Astrocyte of the hippocampus (primary cell): ENCODE data around the gene KLRC2.
"Not testable (repeated sequence)": the region's sequence is repeated elsewhere in the genome, so short reads cannot be mapped to it uniquely, and the experiment has no call there.

Source experiments
- DNase-seq: peaks from one replicate; pipeline ENCODE4 v3.0.0; 2011; ENCODE audit warnings: low read depth, low spot score

The KLRC2 gene

DNA sequence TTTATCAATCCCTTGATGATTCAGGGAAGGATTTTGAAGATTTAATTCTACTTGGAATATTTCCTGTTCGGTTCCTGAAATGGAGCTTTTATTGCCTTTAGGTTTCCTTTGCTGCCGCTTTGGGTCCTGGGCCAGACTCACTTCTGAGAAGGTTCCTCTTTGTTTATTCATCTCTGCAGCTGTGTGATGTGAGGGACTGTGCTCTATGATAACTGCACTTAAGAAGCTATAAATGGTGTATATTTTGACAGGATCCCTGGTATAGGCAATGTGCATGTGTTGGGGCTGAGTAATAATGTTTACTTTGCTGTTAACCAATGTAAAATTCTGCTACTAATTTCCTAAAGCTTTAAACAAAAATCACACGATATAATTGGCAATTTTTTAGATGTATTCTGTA, at the start of gene KLRC2:
Gene KLRC2 (minus strand): TSS at position 195 of the 400 bp plus-strand sequence. CDS start 24 bp downstream, at position 171.
- not testable (repeated sequence) for DNase-seq

DNA sequence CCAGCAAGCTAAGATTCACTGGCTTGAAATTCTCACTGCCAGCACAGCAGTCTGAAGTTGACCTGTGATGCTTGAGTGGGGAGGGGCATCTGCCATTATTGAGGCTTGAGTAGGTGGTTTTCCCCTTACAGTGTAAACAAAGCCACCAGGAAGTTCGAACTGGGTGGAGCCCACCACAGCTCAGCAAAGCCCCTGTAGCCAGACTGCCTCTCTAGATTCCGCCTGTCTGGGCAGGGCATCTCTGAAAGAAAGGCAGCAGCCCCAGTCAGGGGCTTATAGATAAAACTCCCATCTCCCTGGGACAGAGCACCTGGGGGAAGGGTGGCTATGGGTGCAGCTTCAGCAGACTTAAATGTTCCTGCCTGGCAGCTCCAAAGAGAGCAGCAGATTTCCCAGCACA, 46.1 kb upstream of the KLRC2 start:
- DNase-seq: not testable (repeated sequence)

DNA sequence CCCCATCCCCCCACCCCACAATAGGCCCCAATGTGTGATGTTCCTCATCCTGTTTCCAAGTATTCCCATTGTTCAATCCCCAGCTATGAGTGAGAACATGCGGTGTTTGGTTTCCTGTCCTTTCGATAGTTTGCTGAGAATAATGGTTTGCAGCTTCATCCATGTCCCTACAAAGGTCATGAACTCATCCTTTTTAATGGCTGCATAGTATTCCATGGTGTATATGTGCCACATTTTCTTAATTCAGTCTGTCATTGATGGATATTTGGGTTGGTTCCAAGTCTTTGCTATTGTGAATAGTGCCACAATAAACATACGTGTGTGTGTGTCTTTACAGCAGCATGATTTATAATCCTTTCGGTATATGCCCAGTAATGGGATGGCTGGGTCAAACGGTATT, 37.0 kb upstream of the KLRC2 start:
- not testable (repeated sequence) for DNase-seq

DNA sequence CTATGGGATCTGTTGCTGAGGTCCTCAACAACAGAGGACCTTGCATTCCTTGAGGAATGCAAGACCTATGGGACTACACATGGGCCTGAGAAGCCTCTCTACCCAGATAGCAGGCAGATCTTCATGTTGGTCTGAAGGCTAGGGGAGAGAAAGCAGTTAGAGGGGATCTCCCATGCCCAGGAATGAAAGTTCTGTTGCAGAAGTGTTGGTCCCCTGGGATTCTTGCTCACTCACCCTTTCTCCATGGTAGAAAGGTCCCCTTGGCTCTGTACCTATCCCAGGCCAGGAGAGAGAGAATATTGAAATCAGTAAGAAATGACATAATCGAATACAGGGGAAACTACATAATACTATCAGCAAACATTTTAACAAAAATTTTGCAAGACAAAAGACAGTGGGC, 33.9 kb upstream of the KLRC2 start:
- no peak for DNase-seq

DNA sequence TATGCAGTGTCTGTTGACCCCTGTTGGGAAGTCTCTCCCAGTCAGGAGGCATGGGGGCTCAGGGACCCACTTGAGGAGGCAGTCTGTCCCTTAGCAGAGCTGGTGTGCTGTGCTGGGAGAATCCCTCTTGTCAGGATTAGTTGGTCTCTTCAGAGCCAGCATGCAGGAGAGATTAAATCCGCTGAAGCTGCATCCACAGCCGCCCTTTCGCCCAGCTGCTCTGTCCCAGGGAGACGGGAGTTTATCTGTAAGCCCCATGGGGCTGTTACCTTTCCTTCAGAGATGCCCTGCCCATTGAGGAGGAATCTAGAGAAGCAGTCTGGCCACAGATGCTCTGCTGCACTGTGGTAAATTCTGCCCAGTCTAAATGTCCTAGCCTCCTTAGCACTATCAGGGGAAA, 30.5 kb upstream of the KLRC2 start:
- no peak for DNase-seq

DNA sequence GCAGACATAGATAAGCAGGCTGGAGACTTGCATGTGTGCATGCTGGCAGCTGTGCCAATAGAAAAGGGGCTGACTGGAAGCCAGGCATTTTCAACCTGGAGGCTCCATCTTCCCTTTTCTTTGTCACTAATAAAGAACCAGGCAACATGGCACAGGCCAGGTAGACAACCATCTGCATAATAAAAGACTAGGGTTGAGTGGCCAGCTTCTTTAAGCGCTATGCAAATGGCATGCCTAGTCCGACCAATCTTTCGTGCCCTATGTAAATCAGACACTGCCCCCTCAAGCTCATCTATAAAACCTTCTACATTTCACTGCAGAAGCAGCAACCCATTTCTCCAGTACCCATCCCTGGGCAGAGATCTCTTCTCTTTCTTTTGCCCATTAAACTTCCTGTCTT, 21.9 kb upstream of the KLRC2 start:
- DNase-seq: no peak

DNA sequence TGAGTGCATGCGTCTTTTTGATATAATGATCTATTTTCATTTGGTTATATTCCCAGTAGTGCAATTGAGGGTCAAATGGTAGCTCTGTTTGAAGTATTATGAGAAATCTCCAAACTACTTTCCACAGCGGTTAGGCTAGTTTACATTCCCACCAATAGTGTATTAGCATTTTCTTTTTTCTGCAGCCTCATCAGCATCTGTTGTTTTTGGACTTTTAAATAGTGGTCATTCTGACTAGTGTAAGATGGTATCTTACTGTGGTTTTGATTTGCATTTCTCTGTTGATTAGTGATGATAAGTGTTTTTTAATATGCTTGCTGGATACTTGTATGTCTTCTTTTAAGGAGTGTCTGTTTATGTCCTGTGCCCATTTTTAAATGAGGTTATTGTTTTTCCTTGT, 21.0 kb upstream of the KLRC2 start:
- no peak for DNase-seq

DNA sequence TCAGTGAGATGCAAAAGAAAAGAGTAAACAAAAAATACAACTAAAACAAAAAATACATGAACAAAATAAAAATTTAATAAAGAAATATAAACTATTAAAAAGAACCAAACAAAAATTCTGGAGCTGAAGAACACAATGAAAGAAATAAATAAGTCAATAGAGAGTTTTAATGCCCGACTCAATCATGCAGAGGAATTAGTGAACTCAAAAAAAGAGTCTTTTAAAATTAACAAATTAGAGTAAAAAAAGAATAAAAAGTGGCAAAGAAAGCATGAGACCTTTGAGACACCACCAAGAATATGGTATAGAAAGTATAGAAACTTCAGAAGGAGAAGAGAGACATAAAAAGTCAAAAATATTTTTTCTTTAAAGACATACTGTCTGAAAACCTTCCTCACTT, 20.0 kb upstream of the KLRC2 start:
- no peak for DNase-seq

DNA sequence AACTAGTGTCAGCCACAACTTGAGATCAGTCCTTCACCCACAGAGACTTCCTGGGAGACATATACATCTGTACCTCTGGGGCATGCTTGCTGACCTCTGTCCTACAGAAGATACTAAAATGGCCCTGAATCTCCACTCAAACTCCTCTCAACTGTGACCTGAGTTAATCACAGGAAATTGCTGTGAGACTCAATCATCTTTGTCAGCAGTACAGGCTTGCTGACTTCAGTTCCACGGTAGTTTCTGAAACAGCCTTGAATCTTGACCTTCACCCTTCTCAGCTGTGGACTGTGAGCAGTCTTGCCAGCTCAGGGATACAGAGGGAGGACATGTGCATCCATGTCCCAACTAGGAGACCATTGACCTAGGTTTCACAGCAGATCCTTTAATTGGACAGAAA, 18.7 kb upstream of the KLRC2 start:
- no peak for DNase-seq

DNA sequence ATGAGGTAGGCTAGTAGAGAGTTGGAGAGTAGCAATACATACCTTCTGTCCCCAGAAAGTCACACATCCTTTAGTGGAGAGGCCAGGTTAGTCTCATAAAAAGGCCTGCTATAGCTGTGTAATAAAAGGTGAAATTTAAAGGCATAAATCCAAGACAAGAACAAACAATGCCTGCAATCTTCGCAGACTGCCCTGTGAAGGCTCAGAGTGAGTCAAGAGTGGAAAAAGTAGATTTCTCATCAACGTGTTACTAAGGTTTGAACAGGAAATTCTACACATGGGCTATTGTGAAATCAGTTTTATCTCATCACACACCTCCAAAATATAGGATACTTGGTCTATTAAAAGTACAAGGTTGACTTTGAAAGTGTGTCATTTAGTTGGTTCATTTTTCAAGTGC, 17.3 kb upstream of the KLRC2 start, which contains the start of gene KLRC1:
Gene KLRC1 (minus strand): TSS at position 222 of the 400 bp plus-strand sequence. CDS start 2,221 bp downstream, outside the sequence.
- no peak for DNase-seq

DNA sequence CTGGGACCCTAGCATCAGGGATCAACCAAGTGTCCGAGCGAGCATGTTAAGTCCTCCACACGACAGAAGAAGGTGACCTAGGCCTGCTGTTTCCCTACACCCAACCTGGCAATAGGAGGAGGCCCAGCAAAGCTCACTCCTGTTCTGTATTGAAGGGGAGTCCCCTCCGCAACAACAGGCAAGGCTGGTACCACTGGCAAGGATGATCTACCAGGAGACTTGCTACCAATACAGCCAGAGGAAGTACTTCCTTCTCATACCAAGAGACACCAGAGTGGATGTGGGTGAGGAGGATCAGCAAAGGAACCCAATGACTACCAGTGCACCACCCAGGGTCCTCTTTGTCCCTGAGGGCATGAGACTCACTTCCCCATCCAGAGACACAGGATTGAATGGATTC, 12.4 kb upstream of the KLRC2 start:
- DNase-seq: no peak

DNA sequence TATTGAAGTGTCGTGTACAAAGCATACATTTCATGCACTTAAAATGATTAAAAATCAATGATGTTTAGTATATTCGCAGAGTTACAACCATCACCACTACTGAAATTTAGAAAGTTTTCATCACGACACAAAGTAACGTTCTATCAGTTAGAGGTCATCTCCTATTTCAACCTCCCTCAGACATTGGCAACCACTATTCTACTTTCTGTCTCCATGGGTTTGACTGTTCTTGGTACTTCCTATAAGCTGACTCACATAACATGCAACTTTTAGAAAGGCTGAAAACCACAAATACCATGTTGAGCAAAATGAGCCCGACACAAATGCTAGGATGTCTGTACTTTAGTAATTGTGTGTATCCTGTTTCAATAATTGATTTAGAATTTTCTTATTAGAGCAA, 10.2 kb upstream of the KLRC2 start:
- not testable (repeated sequence) for DNase-seq

DNA sequence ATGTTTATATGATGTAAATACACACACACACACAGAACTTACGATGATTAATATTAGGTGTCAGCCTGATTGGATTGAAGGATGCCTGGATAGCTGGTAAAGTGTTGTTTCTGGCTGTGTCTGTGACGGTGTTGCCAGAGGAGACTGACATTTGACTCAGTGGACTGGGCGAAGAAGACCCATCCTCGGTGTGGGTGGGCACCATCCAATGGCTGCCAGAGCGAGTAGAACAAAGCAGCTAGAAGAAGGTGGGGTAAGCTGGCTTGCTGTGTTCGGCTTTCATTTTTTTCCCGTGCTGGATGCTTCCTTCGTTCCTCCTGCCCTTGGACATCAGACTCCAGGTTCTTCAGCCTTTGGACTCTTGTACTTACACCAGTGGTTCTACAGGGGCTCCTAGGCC, 5.3 kb upstream of the KLRC2 start:
- DNase-seq: not testable (repeated sequence)

DNA sequence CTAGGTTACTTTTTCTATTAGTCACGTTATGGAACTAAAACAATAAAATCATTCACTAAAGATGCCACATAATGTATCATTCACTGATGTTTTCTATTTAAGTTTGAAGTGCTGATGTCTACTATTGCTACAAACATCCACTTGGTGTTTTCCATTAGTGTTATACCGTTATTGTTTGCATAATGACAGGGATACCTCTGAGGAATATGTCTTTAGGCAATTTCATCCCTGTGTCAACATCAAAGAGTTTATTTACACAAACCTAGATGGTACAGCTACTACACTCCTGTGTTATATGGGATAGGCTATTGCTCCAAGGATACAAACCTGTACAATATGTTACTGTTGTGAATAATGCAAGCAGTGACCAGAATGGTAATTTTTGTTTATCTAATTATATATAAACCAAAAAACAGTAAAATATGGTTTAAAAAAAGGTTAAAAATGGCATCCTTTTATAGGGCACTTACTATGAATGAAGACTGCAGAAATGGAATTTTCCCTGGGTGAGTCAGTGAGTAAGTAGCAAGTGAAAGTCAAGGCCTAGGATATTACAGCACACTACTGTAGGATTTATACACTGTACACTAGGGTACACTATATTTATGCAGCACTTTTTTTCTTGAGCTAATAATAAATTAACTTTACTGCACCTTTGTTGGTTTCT, 3.9 kb upstream of the KLRC2 start:
- DNase-seq: not testable (repeated sequence)

DNA sequence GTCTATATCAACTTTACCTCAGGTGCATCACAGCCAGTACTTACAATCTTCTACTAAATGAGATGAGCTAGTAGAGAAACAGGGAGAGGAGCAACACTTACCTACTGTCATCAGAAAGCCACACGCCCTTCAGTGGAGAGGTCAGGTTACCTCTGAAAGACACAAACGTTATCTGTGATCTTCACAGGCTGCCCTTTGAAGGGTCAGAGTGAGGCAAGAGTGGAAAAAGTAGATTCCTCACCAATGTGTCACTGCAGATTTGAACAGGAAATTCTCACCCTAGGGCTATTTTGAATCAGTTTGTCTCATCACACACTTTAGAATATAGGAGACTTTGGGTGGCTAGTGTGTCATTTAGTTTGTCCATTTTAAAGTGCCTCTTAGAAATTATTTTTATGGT, 1.8 kb upstream of the KLRC2 start:
- DNase-seq: not testable (repeated sequence)

DNA sequence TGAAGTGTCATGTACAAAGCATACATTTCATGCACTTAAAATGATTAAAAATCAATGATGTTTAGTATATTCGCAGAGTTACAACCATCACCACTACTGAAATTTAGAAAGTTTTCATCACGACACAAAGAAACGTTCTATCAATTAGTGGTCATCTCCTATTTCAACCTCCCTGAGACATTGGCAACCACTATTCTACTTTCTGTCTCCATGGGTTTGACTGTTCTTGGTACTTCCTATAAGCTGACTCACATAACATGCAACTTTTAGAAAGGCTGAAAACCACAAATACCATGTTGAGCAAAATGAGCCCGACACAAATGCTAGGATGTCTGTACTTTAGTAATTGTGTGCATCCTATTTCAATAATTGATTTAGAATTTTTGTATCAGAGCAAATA, 5.2 kb downstream of the KLRC2 start:
- not testable (repeated sequence) for DNase-seq

DNA sequence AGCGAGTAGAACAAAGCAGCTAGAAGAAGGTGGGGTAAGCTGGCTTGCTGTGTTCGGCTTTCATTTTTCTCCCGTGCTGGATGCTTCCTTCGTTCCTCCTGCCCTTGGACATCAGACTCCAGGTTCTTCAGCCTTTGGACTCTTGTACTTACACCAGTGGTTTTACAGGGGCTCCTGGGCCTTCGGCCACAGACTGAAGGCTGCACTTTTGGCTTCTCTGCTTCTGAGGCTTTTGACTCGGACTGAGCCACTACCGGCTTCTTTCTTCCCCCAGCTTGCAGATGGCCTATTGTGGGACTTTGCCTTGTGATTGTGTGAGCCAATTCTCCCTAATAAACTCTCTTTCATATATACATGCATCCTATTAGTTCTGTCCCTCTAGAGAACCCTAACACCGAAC, 9.9 kb downstream of the KLRC2 start:
- DNase-seq: not testable (repeated sequence)

DNA sequence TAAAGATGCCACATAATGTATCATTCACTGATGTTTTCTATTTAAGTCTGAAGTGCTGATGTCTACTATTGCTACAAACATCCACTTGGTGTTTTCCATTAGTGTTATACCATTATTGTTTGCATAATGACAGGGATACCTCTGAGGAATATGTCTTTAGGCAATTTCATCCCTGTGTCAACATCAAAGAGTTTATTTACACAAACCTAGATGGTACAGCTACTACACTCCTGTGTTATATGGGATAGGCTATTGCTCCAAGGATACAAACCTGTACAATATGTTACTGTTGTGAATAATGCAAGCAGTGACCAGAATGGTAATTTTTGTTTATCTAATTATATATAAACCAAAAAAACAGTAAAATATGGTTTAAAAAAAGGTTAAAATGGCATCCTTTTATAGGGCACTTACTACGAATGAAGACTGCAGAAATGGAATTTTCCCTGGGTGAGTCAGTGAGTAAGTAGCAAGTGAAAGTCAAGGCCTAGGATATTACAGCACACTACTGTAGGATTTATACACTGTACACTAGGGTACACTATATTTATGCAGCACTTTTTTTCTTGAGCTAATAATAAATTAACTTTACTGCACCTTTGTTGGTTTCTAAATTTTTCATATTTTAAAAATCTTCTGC, 11.4 kb downstream of the KLRC2 start:
- DNase-seq: not testable (repeated sequence)

DNA sequence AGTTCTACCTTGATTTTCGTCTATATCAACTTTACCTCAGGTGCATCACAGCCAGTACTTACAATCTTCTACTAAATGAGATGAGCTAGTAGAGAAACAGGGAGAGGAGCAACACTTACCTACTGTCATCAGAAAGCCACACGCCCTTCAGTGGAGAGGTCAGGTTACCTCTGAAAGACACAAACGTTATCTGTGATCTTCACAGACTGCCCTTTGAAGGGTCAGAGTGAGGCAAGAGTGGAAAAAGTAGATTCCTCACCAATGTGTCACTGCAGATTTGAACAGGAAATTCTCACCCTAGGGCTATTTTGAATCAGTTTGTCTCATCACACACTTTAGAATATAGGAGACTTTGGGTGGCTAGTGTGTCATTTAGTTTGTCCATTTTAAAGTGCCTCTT, 13.7 kb downstream of the KLRC2 start:
- DNase-seq: not testable (repeated sequence)

DNA sequence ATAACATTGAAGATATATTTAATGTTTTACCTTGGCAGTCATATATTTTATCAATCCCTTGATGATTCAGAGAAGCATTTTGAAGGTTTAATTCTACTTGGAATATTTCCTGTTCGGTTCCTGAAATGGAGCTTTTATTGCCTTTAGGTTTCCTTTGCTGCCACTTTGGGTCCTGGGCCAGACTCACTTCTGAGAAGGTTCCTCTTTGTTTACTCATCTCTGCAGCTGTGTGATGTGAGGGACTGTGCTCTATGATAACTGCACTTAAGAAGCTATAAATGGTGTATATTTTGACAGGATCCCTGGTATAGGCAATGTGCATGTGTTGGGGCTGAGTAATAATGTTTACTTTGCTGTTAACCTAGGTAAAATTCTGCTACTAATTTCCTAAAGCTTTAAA, 15.5 kb downstream of the KLRC2 start, which contains the start of gene KLRC3:
Gene KLRC3 (minus strand): TSS at position 262 of the 400 bp plus-strand sequence. CDS start 45 bp downstream, at position 217.
- DNase-seq: not testable (repeated sequence)

DNA sequence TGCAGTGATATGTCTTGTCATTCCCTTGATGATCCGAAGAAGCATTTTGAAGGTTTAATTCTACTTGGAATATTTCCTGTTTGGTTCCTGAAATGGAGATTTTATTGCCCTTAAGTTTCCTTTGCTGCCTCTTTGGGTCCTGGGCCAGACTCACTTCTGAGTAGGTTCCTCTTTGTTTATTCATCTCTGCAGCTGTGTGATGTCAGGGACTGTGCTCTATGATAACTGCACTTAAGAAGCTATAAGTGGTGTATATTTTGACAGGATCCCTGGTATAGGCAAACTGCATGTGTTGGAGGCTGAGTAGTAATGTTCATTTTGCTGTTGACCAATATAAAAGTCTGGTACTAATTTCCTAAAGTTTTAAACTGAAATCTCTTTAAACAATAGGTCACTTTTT, 26.4 kb downstream of the KLRC2 start, which contains the start of gene KLRC4:
Gene KLRC4 (minus strand): TSS at position 366 of the 400 bp plus-strand sequence. CDS start 182 bp downstream, at position 184.
- DNase-seq: no peak

DNA sequence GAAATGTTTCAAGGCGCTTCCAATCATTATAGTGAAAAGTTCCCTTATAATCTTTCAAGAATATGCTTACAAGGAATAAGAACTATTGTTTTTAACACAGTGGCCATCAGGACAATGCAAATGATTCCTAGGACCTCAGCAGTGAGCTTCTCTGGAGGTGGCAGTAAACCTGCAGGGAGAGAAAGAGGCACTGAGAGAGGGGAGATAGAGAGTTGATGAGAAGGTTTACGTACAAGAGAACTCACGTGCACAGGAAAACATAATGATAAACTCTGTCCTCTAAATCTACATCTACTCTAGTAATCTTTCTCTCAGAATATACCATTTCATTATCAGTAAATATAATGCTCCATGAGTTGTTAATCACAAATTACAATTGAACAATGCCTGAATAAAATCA, 27.0 kb downstream of the KLRC2 start:
- no peak for DNase-seq

DNA sequence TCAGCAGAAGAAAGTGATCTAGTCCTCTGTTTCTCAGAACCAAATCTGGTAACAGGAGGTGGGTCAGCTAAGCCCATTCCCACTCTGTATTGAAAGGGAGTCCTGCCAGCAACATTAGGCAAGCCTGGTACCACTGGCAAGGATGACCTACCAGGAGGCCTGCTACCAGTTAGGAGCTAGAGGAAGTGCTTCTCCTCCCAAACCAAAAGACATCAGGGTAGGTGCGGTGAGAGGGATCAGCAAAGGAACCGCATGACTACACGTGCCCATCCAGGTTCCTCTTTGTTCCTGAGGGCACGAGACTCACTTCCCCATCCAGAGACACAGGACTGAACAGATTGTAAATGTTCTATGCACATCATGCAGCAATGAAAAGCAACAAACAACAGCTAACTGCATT, 29.1 kb downstream of the KLRC2 start:
- DNase-seq: no peak
